ENCODE measurements around the gene SDK2. TPM values are rescaled to one million over a fixed set of nuclear protein-coding genes. Genes with fewer than 3 reads are reported as not detected.
A peak's percentile ranks its signal among the peaks of the same experiment; 100 is the strongest.

Gene SDK2
- total and polyA plus RNA-seq, 9 of the 15 experiments (the other 6 are each of a cell fraction or from before 2014, with no cell fraction given) = 0.04 TPM; not detected in 8

GRCh38 chr17:73393962-73394361 lies 250.3 kb downstream of the SDK2 start:
- in situ Hi-C loops (cut with MboI) = no loop called here
- ChIA-PET CTCF (ENCODE audit: low intra/inter-chr PET ratio) (no interaction called here), POLR2A (interaction anchor here (0.6 to 0.7 kb wide), 2 partner anchors 15 to 162 kb away, joined by 3 read pairs; a partner anchor contains a TSS)
- intact Hi-C loops (cut with micrococcal nuclease) = no loop called here
- H3K9ac ChIP-seq (ENCODE audit: insufficient read depth in 1 of 2, low read depth in 2 of 2, low read length in 2 of 2) = no peak overlapping the region; a peak in 1 of 4 replicates
- H3K4me3 ChIP-seq = no peak overlapping the region
- no peak overlapping the region for H3K4me2 ChIP-seq (ENCODE audit: insufficient read depth, low read length)
- ATAC-seq (no peak), DNase-seq (ENCODE audit: extremely low read depth in 1 of 4, low spot score in 3 of 4) (peak in 3 of 4 experiments; percentile 43 to 53 (median 44)), FAIRE-seq (no peak)
- H3K9me1 ChIP-seq (ENCODE audit: control insufficient read depth, insufficient read depth, low read length) = no peaks in the 10 kb centered on the region
- H3K27ac ChIP-seq (ENCODE audit: extremely low read depth, low read depth, low read length) = no peak overlapping the region
- no peak overlapping the region for H2AFZ ChIP-seq (ENCODE audit: low read depth, low read length)
- H4K20me1 ChIP-seq (replicated peaks; ENCODE audit: control insufficient read depth, insufficient read depth, low read length) = peaks cover 18% of the 10 kb centered on the region; the same call in 1 of the 2 replicates
- no peaks in the 10 kb centered on the region for H3K36me3 ChIP-seq (ENCODE audit: control insufficient read depth, insufficient read depth, low read length)
- 2% methylated on average over 11 of the region's 11 CpGs for WGBS (ENCODE audit: insufficient coverage, low coverage, missing lambda C conversion rate)
- H3K79me2 ChIP-seq (ENCODE audit: control insufficient read depth, insufficient read depth, low read length) = no peaks in the 10 kb centered on the region
- no peaks in the 10 kb centered on the region for H3K4me1 ChIP-seq (replicated peaks in 1 of 2; ENCODE audit: control insufficient read depth in 2 of 2, insufficient read depth in 2 of 2, low read length in 2 of 2)
- no peaks in the 10 kb centered on the region for H3K9me3 ChIP-seq (replicated peaks; ENCODE audit: control insufficient read depth, insufficient read depth, low read depth, low read length)
- no TSS peak for BruUV-seq (replicated peaks)
- H3K27me3 ChIP-seq (ENCODE audit: control insufficient read depth in 2 of 2, insufficient read depth in 2 of 2, low read length in 2 of 2) = peaks cover 30 to 83% of the 10 kb centered on the region in 2 experiments; a peak in 4 of 5 replicates
- no peak for TF ChIP-seq PYGO2 (tag; IDR thresholded peaks at IDR 0.05)
- TF ChIP-seq CREB3L1 (IDR thresholded peaks at IDR 0.05; ENCODE audit: borderline replicate concordance, low read depth) = no peak
- no peak for TF ChIP-seq CHD4 (IDR thresholded peaks at IDR 0.05; ENCODE audit: insufficient read depth, insufficient replicate concordance, low read depth, low read length, poor library complexity, severe bottlenecking)
- no peak for TF ChIP-seq CBX2 (IDR thresholded peaks at IDR 0.05; ENCODE audit: insufficient read depth, low read length, poor library complexity, severe bottlenecking)
- TF ChIP-seq ATF1 (CRISPR knock-in tag; IDR thresholded peaks at IDR 0.05) = no peak
- TF ChIP-seq ATF1 (tag; IDR thresholded peaks at IDR 0.05) = no peak
- no peak for TF ChIP-seq CBX1 (IDR thresholded peaks at IDR 0.05; ENCODE audit: low read depth)
- TF ChIP-seq NBN (IDR thresholded peaks at IDR 0.05; ENCODE audit: low read depth) = no peak
- peak; percentile 90 for TF ChIP-seq RFX1 (IDR thresholded peaks at IDR 0.05)
- no peak for TF ChIP-seq GATAD2A (IDR thresholded peaks at IDR 0.05)
- no peak for TF ChIP-seq STAT6 (CRISPR knock-in tag; IDR thresholded peaks at IDR 0.05)
- no peak for TF ChIP-seq BMI1 (IDR thresholded peaks at IDR 0.05; ENCODE audit: low read length)
- no peak for TF ChIP-seq MBD2 (IDR thresholded peaks at IDR 0.05; ENCODE audit: borderline replicate concordance, low read depth)
- no peak for TF ChIP-seq ZBTB26 (CRISPR knock-in tag; IDR thresholded peaks at IDR 0.05)
- peak; percentile 49; the same call in 1 of the 2 replicates for TF ChIP-seq ATF3 (IDR thresholded peaks at IDR 0.05)
- no peak for TF ChIP-seq ATF3 (CRISPR knock-in tag; conservative IDR thresholded peaks at IDR 0.05)

All from K562 (cell line).